GM21619 (cell line): ENCODE data around the gene CFLAR.
A peak's percentile ranks its signal among the peaks of the same experiment; 100 is the strongest.
"Not testable (repeated sequence)": the region's sequence is repeated elsewhere in the genome, so short reads cannot be mapped to it uniquely, and the experiment has no call there.

Experiments
- ATAC-seq: cut with Tn5 transposase; IDR thresholded peaks from one replicate; pipeline ENCODE4 v1.9.1; 2021; ENCODE audit not compliant: unreplicated experiment

The CFLAR gene

DNA sequence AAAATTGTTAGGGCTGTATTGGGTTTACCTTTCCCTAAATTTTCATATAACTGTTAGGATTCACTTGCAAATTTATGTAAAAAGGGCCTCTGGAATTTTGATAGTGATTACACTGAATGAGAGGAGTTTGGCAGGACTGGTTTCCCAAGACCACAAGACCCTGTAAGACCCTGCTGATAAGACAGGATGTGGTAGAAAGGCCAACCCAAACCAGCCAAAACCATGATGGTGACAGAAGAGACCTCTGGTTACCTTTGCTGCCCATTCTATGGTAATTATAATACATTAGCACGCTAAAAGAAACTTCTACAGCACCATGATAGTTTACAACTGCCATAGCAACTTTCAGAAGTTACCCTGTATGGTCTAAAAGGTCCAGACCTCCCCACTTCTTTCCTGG, 58.7 kb downstream of the CFLAR start:
- ATAC-seq, result no peak

DNA sequence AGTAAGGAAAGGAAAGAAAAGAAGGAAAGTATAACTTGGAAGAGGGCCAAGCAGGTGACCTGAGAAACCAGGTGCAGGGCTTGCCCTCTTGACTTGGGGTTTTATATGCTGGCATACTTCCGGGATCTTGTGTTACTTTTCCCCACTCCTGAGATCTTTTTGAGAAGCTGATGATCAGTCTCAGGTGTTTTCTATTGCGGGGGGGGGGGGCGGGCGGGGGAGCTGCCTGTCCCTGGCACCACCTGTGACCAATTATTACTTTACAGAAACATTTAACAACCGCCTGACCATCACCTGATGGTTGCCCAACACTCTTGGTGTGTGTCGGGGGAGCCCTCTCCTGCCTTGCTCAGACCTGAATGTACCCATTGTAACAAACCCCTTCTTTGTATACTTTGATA, 60.1 kb downstream of the CFLAR start:
- no peak for ATAC-seq

DNA sequence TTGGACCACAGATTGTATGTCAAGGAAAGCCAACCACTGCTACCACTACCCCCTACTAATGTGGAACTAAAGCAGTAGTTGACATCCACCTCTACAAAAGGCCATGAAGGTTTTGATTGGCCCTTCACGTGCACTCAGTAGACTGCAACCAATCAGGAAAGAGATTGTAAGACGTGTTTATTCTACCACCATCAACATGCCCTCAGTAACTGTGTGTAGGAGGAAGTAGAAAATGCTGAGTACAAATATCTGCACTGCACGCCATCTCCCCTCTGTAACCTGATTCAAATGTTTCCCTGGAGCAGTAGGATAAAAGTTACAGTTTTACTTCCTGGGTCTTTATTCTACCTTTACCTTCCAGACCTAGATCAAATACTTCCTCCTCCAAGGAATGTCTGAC, 64.0 kb downstream of the CFLAR start:
- ATAC-seq, result no peak

DNA sequence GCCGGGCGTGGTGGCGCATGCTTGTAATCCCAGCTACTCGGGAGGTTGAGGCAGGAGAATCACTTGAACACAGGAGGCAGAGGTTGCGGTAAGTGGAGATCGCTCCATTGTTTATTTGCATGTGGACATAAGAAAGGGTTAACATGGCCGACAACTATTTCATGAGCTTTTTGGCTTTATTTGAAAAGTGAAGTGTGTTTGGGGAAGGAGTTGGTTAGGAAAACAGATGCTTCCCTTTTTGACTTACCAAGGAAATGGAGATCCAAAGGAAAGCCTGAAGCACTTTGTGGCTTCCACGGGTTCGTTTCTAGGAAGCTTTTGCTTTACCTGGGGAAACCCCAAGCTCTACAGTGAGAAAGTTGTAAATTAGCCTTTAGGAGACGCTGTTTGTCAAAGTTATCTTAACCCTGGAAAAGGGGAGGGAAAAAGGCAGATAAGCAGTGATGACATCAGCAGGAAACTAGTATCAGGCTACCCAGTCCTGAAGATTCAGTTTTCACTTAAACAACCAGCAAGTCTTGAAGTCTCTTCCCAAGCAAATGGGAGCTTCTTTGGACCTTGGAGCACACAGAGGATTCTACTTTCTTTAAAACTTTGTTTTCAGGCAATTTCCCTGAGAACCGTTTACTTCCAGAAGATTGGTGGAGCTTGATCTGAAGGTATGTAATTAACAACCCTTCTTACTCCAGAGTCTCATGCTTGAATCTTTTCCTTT, 66.8 kb downstream of the CFLAR start, which contains the start of gene CASP10:
Gene CASP10 (plus strand): TSS at position 492 of the 715 bp plus-strand sequence. CDS start 2,637 bp downstream, outside the sequence.
- ATAC-seq, result peak; percentile 77

DNA sequence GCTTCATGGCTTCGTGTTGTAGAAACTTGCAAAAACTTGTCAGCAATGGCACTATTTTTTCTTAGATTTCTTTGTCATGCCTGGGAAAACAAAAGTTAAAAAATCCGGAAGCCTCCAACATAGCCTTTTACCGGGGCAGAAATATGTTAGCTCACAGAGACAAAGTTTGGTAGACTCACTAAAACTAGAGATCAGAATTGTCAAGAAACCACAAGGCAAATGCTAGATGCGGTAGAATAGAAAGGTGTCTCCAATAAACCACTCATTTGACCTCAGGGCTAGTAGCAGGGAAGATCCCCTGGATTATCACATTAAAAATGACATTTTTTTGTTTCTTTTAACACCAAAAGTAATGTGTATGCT, 67.4 kb downstream of the CFLAR start:
- ATAC-seq, result no peak

GRCh38 chr2:201183835-201184234, 67.9 kb downstream of the CFLAR start:
- not testable (repeated sequence) for ATAC-seq

DNA sequence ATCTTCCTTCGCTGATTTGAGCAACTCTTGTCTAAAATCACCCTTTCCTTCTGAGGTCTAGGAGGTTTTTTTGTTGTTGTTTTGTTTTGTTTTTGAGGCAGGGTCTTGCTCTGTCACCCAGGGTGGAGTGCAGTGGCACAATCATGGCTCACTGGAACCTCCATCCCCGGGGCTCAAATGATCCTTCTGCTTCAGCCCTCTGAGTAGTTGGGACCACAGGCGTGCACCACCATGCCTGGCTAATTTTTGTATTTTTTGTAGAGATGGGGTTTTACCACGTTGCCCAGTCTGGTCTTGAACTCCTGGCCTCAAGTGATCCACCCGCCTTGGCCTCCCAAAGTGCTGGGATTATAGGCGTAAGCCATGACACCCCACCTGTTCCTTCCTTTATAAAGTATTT, 68.3 kb downstream of the CFLAR start:
- not testable (repeated sequence) for ATAC-seq

GRCh38 chr2:201185863-201186262, 69.9 kb downstream of the CFLAR start:
- no peak for ATAC-seq

DNA sequence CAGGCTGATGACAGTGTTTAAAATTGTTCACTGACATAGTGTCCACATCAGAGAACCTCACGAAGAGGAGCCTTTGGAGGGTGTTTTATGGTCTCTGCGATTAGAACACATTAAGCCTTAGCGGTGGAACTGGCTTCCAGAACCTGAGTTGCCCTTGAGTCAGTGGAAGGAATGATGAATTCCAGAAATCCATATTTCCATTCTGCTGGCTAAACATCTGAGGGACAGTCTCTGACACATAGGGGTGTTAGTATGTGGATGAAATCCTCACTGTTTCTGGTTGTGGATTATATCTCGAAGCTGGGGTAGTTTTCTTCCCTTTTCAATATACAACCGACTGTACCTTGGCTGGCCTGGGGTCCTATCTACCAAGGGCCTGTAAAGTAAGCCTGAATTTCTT, 71.0 kb downstream of the CFLAR start:
- no peak for ATAC-seq

- ATAC-seq, result no peak
Observed at GRCh38 chr2:201188449-201188848, 72.5 kb downstream of the CFLAR start.

- peak; percentile 54 for ATAC-seq
Observed at GRCh38 chr2:201191132-201191875, 75.3 kb downstream of the CFLAR start.

DNA sequence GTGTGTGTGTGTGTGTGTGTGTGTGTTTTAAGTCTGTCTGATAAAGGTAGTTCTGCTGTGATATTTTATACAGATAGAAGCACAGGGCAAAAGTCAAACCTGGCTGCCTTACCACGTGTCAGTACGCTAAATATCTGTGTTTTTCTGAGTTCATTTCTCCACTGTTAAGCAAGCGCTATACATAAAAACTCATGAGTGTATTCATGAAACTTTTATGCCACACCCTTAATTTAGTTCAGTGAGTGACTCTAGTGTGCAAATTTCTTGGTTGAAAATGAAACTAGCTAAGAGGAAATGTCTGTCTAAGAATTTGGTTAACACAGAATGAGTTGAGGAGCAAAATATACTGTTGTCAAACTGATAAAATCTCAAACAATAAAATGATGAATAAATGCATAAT, 78.1 kb downstream of the CFLAR start:
- peak; percentile 89 for ATAC-seq

DNA sequence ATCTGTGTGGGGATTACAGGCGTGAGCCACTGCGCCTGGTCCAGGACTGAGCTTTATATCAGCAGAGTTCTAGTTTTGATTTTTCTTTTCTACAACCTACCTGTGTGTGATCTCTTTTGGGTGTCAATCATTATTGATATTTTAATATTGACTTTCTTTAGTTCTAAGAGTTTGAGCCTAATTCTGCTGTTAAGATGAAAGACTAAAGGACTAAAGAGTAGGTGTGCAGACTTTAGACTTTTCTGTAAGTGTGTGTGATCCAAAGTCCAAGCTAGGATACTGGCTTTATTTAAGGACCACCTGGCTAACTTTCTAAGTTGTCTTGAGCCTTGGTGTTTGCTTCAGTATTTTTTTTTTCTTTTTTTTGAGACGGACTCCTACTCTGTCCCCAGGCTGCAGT, 79.4 kb downstream of the CFLAR start:
- no peak for ATAC-seq

GRCh38 chr2:201196003-201196402, 80.0 kb downstream of the CFLAR start:
- no peak for ATAC-seq

- no peak for ATAC-seq
Observed at GRCh38 chr2:201196803-201197202, 80.8 kb downstream of the CFLAR start.

- ATAC-seq, result no peak
Observed at GRCh38 chr2:201197781-201198180, 81.8 kb downstream of the CFLAR start.

DNA sequence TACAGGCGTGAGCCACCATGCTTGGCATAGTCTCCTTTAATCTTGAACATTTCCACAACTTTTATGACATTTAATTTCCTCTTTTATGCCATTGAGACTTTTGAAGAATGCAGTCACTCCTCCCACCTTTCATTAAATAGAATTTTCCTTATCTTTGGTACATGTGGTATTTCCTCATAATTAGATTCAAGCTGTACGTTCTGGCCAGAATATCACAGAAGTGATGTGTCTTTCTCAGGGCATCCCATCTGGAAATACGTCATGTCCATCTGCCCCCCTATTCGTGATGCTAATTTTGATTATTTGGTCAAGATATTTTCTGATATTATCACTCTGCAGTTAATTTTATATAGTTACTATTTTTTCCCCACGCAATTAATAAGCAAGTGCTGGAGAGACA, 83.9 kb downstream of the CFLAR start:
- ATAC-seq, result no peak

DNA sequence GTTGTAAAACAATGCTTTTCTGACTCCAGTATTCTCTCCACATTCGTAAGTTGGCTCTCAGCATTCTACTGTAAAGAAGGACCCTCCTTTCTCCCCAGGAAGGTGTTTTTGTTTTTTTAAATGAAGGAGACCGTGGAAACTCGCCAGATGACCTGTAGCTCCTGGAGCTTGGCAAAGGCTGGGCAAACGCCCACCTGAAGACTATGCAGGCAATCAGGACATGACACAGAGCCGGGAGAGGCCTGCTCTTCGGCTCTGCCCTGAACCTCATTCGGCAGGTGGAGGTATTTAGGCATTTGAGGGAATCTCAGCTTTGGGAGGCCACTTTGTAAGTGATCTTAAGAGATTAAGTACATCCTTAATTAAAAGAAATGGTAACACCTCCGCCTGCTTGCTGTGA, 84.4 kb downstream of the CFLAR start:
- ATAC-seq, result no peak

GRCh38 chr2:201201371-201201770, 85.4 kb downstream of the CFLAR start:
- ATAC-seq, result no peak

DNA sequence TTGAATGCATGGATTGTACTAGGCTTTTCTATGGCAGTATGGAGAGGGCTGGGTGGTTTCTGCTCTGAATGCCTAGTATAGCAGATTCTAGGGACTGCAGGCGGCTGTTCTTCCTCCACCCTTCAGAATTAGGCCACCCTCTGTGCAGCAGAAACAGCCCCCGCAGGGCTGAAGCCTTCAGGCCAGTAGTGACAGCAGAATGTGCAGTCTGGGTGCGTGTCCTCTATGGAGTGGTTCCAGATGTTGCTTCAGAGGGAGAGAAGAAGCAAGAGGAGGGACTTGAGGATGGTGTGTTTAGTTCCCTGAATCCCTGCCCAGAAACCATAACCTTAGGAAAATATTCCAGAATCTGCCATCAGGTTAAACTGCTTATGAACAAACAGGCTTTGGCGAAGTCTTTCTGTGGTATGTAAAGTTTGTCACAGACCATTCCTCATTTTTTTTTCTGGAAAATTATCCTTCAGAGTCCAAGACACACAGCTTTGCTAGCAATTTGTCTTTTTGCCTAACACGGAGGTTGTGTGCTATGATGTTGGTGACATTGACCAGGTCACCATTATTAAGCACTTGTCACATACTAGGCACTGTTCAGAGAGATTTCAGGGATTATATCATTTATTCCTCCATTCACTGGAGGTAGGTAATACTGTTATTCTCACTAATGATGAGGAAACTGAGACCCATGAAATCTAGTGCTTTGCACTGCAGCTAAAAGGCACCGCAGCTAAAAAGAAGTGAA, 88.1 kb downstream of the CFLAR start:
- no peak for ATAC-seq

GRCh38 chr2:201204655-201205514, 88.9 kb downstream of the CFLAR start:
- no peak for ATAC-seq
